ENCODE data around the gene KRT80. TPM values are rescaled to one million over a fixed set of nuclear protein-coding genes. Genes with fewer than 3 reads are reported as not detected.

KRT80 gene
- total RNA-seq, result 0.53 TPM in 1 of 2 replicates, not detected in the other

GRCh38 chr12:52191841-52192791 is at the start of gene KRT80:
TSS of gene KRT80 (minus strand) at chr12:52192014. CDS start at chr12:52191902, 112 bp downstream.

GRCh38 chr12:52232674-52233461 is 41.1 kb upstream of the KRT80 start, which contains the start of gene KRT7:
TSS of gene KRT7 (plus strand) at chr12:52233243. CDS start at chr12:52233297, 54 bp downstream.

Other genes with a start within 250 kb of the KRT80 start
- gene ACVR1B, start 240.3 kb downstream of the KRT80 start, total RNA-seq, result 6.4 and 6.6 TPM in 2 replicates
- gene TAMALIN, start 185.1 kb downstream of the KRT80 start, total RNA-seq, result 3.0 and 6.6 TPM in 2 replicates
- 1.8 and 6.9 TPM in 2 replicates for gene NR4A1, start 140.6 kb downstream of the KRT80 start, total RNA-seq
- gene ATG101, start 122.0 kb downstream of the KRT80 start, total RNA-seq, result 107 and 110 TPM in 2 replicates
- gene SMIM41, start 112.3 kb downstream of the KRT80 start, total RNA-seq, result not detected in 2 replicates
- 0.58 and 1.2 TPM in 2 replicates for gene KRT7, start 41.2 kb upstream of the KRT80 start, total RNA-seq
- gene KRT86, start 82.6 kb upstream of the KRT80 start, total RNA-seq, result not detected in 2 replicates
- under 0.01 TPM in 1 of 2 replicates, not detected in the other for gene KRT81, start 99.5 kb upstream of the KRT80 start, total RNA-seq
- gene KRT83, start 129.4 kb upstream of the KRT80 start, total RNA-seq, result not detected in 2 replicates
- not detected in 2 replicates for gene KRT85, start 175.5 kb upstream of the KRT80 start, total RNA-seq
- gene KRT84, start 193.6 kb upstream of the KRT80 start, total RNA-seq, result not detected in 2 replicates
- gene KRT82, start 214.3 kb upstream of the KRT80 start, total RNA-seq, result not detected in 2 replicates
- not detected in 2 replicates for gene KRT75, start 242.4 kb upstream of the KRT80 start, total RNA-seq

All from myometrial cell (primary cell).